Activated naive CD8-positive, alpha-beta T cell treated with anti-CD3 and anti-CD28 coated beads, Interleukin-2, amount 50 U/mL, for 24 hours (primary cell): ENCODE measurements around the gene NLE1.
"Not testable (repeated sequence)": the region's sequence is repeated elsewhere in the genome, so short reads cannot be mapped to it uniquely, and the experiment has no call there.

Experiments used
- ATAC-seq: fragments of 150-1000 bp; cut with Tn5 transposase; one replicate; pipeline ENCODE4 v1.10.0; 2021
- DNase-seq: peaks from one replicate; pipeline ENCODE4 v3.0.0; 2021
- H3K27ac Mint-ChIP-seq: one replicate; pipeline ENCODE4 v1.8.0; 2021; ENCODE audit warnings: mild to moderate bottlenecking, mixed read lengths
- H3K27me3 Mint-ChIP-seq: one replicate; pipeline ENCODE4 v1.8.0; 2021; ENCODE audit warnings: mixed read lengths
- H3K36me3 Mint-ChIP-seq: one replicate; pipeline ENCODE4 v1.8.0; 2021; ENCODE audit warnings: low read depth, mixed read lengths
- H3K4me1 Mint-ChIP-seq: one replicate; pipeline ENCODE4 v1.8.0; 2021; ENCODE audit warnings: mixed read lengths
- H3K4me3 Mint-ChIP-seq: one replicate; pipeline ENCODE4 v1.8.0; 2021; ENCODE audit warnings: mild to moderate bottlenecking, moderate library complexity, mixed read lengths
- H3K9me3 Mint-ChIP-seq: one replicate; pipeline ENCODE4 v1.8.0; 2021; ENCODE audit warnings: mixed read lengths

NLE1 gene

GRCh38 chr17:35094902-35095301 is 47.2 kb downstream of the NLE1 start:
- ATAC-seq (peak; percentile 13), DNase-seq (no peak)
- H3K9me3 Mint-ChIP-seq, result no peaks in the 10 kb centered on the region
- no peaks in the 10 kb centered on the region for H3K27me3 Mint-ChIP-seq
- H3K27ac Mint-ChIP-seq, result no peak overlapping the region
- H3K4me3 Mint-ChIP-seq, result no peak overlapping the region
- peaks cover 15% of the 10 kb centered on the region for H3K4me1 Mint-ChIP-seq
- H3K36me3 Mint-ChIP-seq, result peaks cover 7% of the 10 kb centered on the region

DNA sequence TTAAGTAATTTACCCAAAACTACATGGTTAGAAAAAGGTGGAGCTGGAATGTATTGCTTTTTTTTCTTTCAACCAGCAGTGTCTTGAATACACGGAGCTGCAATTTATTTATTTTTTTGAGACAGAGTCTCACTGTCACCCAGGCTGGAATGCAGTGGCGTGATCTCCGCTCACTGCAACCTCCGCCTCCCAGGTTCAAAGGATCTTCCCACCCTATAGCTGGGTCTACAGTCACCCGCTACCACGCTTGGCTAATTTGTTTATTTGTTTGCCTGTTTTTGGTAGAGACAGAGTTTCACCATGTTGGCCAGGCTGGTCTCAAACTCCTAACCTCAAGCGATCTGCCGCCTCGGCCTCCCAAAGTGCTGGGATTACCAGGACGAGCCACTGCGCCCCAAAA is 51.4 kb downstream of the NLE1 start:
- H3K36me3 Mint-ChIP-seq, DNase-seq, ATAC-seq, H3K27ac Mint-ChIP-seq, H3K27me3 Mint-ChIP-seq, H3K4me3 Mint-ChIP-seq, H3K9me3 Mint-ChIP-seq: not testable (repeated sequence)
- H3K4me1 Mint-ChIP-seq, result peaks cover 47% of the 10 kb centered on the region

DNA sequence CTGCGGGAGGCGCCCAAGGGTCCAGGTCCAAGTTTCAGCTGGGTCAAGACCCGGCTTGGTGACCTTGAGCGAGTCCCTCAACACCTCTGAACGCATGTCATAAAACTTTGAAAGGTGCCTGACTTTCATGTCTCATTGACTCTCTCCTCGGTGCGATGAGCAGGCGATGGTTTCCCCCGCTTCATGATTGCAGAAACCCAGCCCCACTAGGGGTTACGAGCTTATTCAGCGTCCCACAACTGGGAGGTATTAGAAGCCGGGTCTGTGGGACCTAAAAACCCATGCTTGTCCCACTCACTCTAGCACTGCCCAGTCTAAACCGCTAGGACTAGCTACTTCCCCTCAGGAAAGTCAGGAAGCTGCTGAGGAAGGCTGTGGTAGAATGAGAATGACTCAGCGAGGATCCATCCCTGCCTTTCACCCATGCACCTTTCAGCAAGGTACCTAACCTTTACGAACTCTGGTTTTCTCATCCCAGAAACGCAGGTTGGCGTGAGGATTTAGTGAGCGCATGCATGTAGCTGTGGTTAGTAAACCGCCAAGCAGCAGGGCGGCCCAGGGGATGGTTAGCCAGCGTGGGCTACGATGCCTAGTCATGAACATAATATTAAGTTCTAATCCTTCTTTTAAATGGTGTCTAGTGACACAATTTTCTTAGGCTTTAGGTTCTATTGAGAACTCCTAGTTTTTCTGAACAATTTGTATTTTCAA is 52.4 kb downstream of the NLE1 start:
- Mint-ChIP-seq H3K4me1 (peaks cover 56% of the 10 kb centered on the region), H3K27ac (peak overlapping the region; percentile 91), H3K36me3 (no peaks in the 10 kb centered on the region), H3K4me3 (peak overlapping the region; percentile 79), H3K27me3 (no peaks in the 10 kb centered on the region), H3K9me3 (no peaks in the 10 kb centered on the region)
- peak; percentile 56 for DNase-seq
- ATAC-seq, result peak; percentile 27

DNA sequence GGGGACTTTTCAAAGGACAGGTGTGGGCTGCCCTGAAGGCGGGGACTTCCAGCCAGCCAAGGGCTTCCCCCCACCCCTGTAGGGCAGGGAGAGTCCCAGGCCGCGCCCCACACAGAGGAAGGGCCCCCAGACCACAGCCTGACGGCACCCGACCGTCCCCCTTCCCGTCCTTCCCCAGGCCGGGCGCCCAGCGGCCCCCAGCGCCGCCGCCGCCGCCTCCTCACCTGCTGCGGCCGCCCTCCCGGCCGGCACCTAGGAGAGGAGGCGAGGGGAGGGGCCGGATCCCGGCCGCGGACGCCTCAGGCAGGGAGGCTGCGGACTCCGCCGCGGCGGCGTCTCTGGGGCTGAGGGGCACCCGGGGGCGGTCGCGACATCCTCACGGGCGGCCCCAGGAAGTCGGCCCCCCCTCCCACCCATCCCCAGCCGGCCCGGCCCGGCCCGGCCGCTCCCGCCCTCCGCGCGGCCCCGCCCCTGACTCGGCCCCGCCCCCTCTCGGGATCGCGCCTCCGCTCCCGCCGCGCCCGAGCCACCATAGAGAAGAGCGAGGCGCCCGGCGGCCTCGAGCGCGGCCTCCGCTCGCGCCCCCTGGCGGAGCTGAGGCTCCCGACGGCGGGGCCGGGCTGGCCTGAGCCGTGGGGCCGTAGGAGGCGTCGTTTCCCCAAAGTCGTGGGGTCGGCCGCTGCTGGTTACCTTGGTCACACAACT is 53.1 kb downstream of the NLE1 start:
- Mint-ChIP-seq H3K4me3 (peak overlapping the region; percentile 88), H3K4me1 (peaks cover 58% of the 10 kb centered on the region), H3K9me3 (no peaks in the 10 kb centered on the region), H3K27me3 (no peaks in the 10 kb centered on the region), H3K27ac (peak overlapping the region; percentile 91), H3K36me3 (no peaks in the 10 kb centered on the region)
- DNase-seq, result peak; percentile 92
- peak; percentile 86 for ATAC-seq

DNA sequence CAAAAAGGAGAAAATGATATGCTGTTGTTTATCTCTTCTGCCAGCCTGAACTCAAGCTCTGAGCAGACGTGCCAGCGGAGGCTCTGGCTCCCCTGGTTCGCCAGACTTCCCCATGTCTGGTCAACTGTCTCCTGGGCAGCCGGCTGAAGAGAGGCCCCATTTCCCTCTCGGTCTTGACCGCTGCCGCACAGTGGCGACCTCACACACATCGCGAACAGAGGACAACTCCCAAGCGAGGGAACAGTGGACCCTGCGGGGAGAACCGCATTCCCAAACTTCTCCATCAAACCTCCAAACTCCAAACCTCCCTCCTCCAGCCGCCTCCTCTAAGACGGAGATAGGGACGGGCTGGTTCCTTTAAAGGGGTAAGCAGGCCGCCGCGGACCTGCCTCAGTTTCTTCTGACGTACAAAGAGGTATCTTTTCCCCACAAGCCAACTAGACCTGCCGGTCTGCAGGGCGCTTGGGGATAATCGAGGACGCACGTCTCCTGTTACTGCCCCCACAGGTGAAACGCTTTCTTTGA is 53.7 kb downstream of the NLE1 start:
- Mint-ChIP-seq H3K4me3 (peak overlapping the region; percentile 88), H3K36me3 (no peaks in the 10 kb centered on the region), H3K4me1 (peaks cover 65% of the 10 kb centered on the region), H3K27ac (peak overlapping the region; percentile 87), H3K27me3 (no peaks in the 10 kb centered on the region), H3K9me3 (no peaks in the 10 kb centered on the region)
- DNase-seq, result peak; percentile 35
- ATAC-seq, result no peak

DNA sequence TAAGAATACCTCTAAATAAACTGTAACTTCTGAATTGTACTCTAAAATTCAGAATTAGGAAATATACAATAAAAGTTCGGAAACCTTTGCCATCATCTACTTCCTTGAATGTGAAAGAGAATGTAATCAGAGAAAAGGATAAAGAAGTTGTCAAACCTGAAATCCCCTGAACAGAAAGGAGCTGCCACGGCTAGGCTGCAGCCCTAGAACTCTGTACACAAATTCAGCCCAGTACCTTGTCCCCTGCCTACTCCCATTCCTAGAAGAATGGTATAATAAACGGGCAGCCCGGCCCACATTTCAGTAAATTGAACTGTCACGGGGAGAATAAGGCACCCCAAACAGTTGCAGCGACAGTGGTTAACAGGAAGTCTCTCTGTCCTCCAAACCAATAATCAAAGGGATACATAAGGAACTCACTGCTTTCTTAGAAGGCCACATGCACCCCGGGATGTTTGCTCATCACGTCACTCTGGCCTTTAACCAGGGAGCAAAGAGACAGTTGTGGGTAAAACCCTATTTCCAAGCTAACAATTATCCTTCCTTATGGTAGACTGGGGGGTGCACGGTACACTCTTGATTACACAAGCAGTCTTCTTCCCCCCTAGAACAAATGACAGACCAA is 54.3 kb downstream of the NLE1 start:
- ATAC-seq (no peak), DNase-seq (peak; percentile 39)
- Mint-ChIP-seq H3K4me1 (peaks cover 70% of the 10 kb centered on the region), H3K4me3 (peak overlapping the region; percentile 88), H3K36me3 (no peaks in the 10 kb centered on the region), H3K9me3 (no peaks in the 10 kb centered on the region), H3K27ac (peak overlapping the region; percentile 87), H3K27me3 (no peaks in the 10 kb centered on the region)

DNA sequence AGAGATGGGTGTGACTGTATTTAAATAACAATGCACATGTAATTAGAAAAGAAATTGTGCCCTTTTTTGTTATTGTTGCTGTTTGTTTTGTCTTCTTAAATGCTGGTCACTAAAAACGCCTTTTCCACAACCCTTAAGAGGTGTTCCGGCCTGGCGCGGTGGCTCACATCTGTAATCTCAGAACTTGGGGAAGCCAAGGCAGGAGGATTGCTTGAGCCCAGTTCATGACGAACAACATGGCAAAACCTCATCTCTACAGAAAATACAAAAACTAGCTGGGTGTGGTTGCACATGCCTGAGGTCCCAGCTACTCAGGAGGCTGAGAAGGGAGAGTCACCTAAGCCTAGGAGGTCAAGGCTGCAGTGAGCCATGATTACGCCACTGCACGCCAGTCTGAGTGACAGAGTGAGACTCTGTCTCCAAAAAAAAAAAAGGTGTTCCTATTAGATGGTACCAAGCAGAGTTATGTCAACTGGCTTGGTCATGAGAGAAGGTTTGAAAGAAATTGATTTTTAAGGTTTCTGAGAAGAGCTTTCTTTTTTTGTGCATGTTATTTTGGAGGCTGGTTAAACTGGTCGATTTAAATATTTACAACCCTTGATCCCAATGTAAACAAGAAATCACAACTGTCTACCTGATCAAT is 55.1 kb downstream of the NLE1 start:
- Mint-ChIP-seq H3K36me3 (no peaks in the 10 kb centered on the region), H3K4me3 (peak overlapping the region; percentile 88), H3K4me1 (peaks cover 78% of the 10 kb centered on the region), H3K27me3 (no peaks in the 10 kb centered on the region), H3K9me3 (no peaks in the 10 kb centered on the region), H3K27ac (peak overlapping the region; percentile 87)
- DNase-seq, result no peak
- ATAC-seq, result no peak

GRCh38 chr17:35086164-35086563 is 55.9 kb downstream of the NLE1 start:
- Mint-ChIP-seq H3K9me3 (no peaks in the 10 kb centered on the region), H3K4me1 (peaks cover 85% of the 10 kb centered on the region), H3K27ac (no peak overlapping the region), H3K36me3 (no peaks in the 10 kb centered on the region), H3K4me3 (no peak overlapping the region), H3K27me3 (no peaks in the 10 kb centered on the region)
- ATAC-seq (no peak), DNase-seq (no peak)

DNA sequence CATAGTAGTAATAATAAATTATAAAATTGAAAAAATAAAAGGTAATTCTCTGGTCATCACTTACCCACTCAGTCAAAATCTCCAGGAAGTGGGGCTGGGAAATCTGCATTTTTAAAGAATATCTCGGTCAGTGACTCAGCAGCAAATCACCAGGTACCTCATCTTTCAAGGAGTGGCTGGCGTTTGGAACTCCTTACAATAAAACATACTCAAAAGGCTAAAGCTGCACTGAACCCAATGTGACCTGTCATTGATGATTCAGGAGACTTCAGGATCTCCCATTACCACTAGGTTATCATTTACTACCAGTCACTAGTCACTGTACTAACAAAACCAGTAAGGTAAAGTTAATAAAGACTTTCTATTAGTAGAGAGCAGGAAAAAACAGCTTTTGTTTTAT is 57.1 kb downstream of the NLE1 start:
- Mint-ChIP-seq H3K4me1 (peaks cover 86% of the 10 kb centered on the region), H3K9me3 (no peaks in the 10 kb centered on the region), H3K27ac (peak overlapping the region; percentile 47), H3K36me3 (no peaks in the 10 kb centered on the region), H3K27me3 (no peaks in the 10 kb centered on the region), H3K4me3 (no peak overlapping the region)
- no peak for ATAC-seq
- no peak for DNase-seq

DNA sequence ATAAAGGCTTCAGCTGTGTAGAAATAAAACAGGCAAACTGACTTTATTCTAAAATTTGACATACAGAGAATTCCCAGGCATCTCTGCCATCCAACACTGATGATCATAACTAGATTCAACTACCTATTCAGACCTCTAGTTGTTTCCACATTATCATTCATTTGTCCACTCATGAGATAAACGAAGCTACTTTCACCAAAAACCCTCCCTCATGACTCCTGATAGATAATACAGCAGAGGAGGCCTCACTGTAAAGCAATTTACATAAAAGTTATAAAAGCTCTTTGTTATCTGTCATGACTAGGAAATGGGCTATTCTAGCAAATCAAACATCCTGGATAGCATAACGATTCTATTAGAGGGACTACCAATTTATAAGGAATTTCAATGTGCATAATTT is 59.0 kb downstream of the NLE1 start:
- H3K36me3 Mint-ChIP-seq, result no peaks in the 10 kb centered on the region
- ATAC-seq (no peak), DNase-seq (no peak)
- no peaks in the 10 kb centered on the region for H3K9me3 Mint-ChIP-seq
- no peaks in the 10 kb centered on the region for H3K27me3 Mint-ChIP-seq
- no peak overlapping the region for H3K4me3 Mint-ChIP-seq
- peaks cover 78% of the 10 kb centered on the region for H3K4me1 Mint-ChIP-seq
- no peak overlapping the region for H3K27ac Mint-ChIP-seq

GRCh38 chr17:35082073-35082657 is 59.9 kb downstream of the NLE1 start:
- Mint-ChIP-seq H3K27ac (peak overlapping the region; percentile 66), H3K36me3 (no peaks in the 10 kb centered on the region), H3K4me3 (peak overlapping the region; percentile 4), H3K9me3 (no peaks in the 10 kb centered on the region), H3K27me3 (no peaks in the 10 kb centered on the region), H3K4me1 (peaks cover 76% of the 10 kb centered on the region)
- no peak for DNase-seq
- ATAC-seq, result peak; percentile 48

DNA sequence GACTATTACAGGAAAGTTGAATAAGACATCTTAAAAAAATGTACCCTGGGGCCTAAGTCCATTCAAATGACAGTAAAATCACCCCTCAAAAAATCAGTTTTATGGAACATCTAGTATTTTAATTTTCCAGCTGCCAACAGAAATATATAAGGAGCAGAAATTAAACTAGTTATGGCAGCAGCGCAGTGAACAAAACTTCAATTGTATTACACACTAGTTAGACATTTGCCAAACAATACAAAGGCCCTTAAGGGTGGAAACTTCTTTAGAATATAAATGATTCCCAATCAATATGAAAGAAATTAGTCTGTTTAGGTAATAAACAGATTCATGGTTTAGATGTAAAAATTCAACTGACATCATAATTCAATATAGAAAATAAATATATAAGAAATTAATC is 60.5 kb downstream of the NLE1 start:
- H3K27ac Mint-ChIP-seq, result no peak overlapping the region
- peaks cover 74% of the 10 kb centered on the region for H3K4me1 Mint-ChIP-seq
- no peak for DNase-seq
- ATAC-seq, result no peak
- H3K36me3 Mint-ChIP-seq, result no peaks in the 10 kb centered on the region
- no peak overlapping the region for H3K4me3 Mint-ChIP-seq
- H3K9me3 Mint-ChIP-seq, result no peaks in the 10 kb centered on the region
- H3K27me3 Mint-ChIP-seq, result no peaks in the 10 kb centered on the region

GRCh38 chr17:35080536-35080935 is 61.6 kb downstream of the NLE1 start:
- H3K36me3 Mint-ChIP-seq, result no peaks in the 10 kb centered on the region
- H3K9me3 Mint-ChIP-seq, result no peaks in the 10 kb centered on the region
- H3K27ac Mint-ChIP-seq, result peak overlapping the region; percentile 0
- peak; percentile 26 for ATAC-seq
- H3K27me3 Mint-ChIP-seq, result no peaks in the 10 kb centered on the region
- H3K4me1 Mint-ChIP-seq, result peaks cover 68% of the 10 kb centered on the region
- DNase-seq, result no peak
- no peak overlapping the region for H3K4me3 Mint-ChIP-seq
